Measurements from ENCODE around the gene SARS1.

Gene SARS1

DNA sequence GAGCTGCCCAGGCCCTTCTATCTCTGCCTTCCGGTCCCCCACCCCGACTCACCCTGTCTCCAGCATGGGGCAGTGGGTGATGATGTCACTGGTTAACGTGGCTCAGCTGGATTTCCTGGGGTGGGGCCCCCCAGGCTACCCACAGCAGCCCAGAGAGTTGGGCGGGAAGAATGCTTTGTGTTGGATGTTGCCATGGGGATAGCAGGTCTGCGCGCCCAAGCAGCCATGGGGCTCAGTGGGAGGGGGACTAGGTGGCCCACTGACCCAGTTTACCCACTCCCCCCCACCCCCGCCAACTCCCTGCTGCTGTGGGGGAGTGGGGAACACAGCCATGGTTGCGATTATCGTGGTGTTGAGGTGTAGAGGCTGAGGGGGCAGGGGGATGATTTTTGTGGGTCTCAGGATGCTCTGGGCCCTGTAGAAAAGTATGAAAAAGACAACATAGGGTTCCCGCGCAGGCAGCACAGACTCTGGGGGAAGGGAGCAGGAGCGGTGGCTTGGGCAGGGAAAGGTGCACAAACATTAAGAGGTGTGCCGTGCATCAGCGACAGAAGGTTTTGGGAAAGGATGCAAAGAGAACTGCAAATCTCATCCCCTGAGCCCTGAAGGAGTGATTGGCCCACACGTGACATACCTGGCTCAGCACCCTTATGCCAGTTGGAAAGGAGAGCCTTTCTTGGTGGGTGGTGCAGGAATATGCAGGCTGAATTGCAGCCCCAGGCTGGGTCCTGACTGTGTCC is 44.1 kb downstream of the SARS1 start:
- Histone ChIP-seq H3F3A (ENCODE audit: insufficient read depth) (no peaks in the 10 kb centered on the region), H3K4me3 (ENCODE audit: insufficient read depth, low read length, poor library complexity, severe bottlenecking) (no peak overlapping the region), H3K4me2 (ENCODE audit: low read depth, low read length, poor library complexity, severe bottlenecking) (no peak overlapping the region)

GRCh38 chr1:109258481-109259466 is 45.1 kb downstream of the SARS1 start:
- no peaks in the 10 kb centered on the region for H4K20me1 ChIP-seq (ENCODE audit: low read depth, low read length)
- no peak overlapping the region for H2AFZ ChIP-seq (ENCODE audit: low read depth, low read length, severe bottlenecking)
- H3K9ac ChIP-seq (ENCODE audit: low read length) = no peak overlapping the region
- no peaks in the 10 kb centered on the region for H3F3A ChIP-seq (ENCODE audit: insufficient read depth)
- no peak overlapping the region for H3K27ac ChIP-seq (ENCODE audit: low read depth, low read length)
- no peak overlapping the region for H3K4me2 ChIP-seq (ENCODE audit: low read depth, low read length, poor library complexity, severe bottlenecking)
- TF ChIP-seq EZH2phosphoT487 (conservative IDR thresholded peaks at IDR 0.05; ENCODE audit: low read length) = no peak
- TF ChIP-seq CTCF (IDR thresholded peaks at IDR 0.05; ENCODE audit: insufficient read depth, low read length, poor library complexity, severe bottlenecking) = no peak
- no peaks in the 10 kb centered on the region for H3K79me2 ChIP-seq (ENCODE audit: insufficient read depth, low read length)
- no peaks in the 10 kb centered on the region for H3K9me3 ChIP-seq (ENCODE audit: insufficient read depth, low read length)
- no peak overlapping the region for H3K4me3 ChIP-seq (ENCODE audit: insufficient read depth, low read length, poor library complexity, severe bottlenecking)
- H3K27me3 ChIP-seq (ENCODE audit: low read length) = no peaks in the 10 kb centered on the region
- H3K36me3 ChIP-seq (ENCODE audit: low read length) = no peaks in the 10 kb centered on the region
- no peaks in the 10 kb centered on the region for H3K9me2 ChIP-seq (replicated peaks; ENCODE audit: insufficient read depth, low read length)

More for the DNA sequence above, 44.1 kb downstream of the SARS1 start:
- Histone ChIP-seq H3K36me3 (ENCODE audit: low read length) (no peaks in the 10 kb centered on the region), H3K9ac (ENCODE audit: low read length) (no peak overlapping the region), H3K9me3 (ENCODE audit: insufficient read depth, low read length) (no peaks in the 10 kb centered on the region), H3K27ac (ENCODE audit: low read depth, low read length) (no peak overlapping the region), H3K79me2 (ENCODE audit: insufficient read depth, low read length) (no peaks in the 10 kb centered on the region), H2AFZ (ENCODE audit: low read depth, low read length, severe bottlenecking) (no peak overlapping the region), H4K20me1 (ENCODE audit: low read depth, low read length) (no peaks in the 10 kb centered on the region), H3K9me2 (replicated peaks; ENCODE audit: insufficient read depth, low read length) (no peaks in the 10 kb centered on the region), H3K27me3 (ENCODE audit: low read length) (no peaks in the 10 kb centered on the region)
- TF ChIP-seq CTCF (IDR thresholded peaks at IDR 0.05; ENCODE audit: insufficient read depth, low read length, poor library complexity, severe bottlenecking) = no peak
- TF ChIP-seq EZH2phosphoT487 (conservative IDR thresholded peaks at IDR 0.05; ENCODE audit: low read length) = no peak

- no peaks in the 10 kb centered on the region for H3K36me3 ChIP-seq (ENCODE audit: low read length)
- TF ChIP-seq EZH2phosphoT487 (conservative IDR thresholded peaks at IDR 0.05; ENCODE audit: low read length) (no peak), CTCF (IDR thresholded peaks at IDR 0.05; ENCODE audit: insufficient read depth, low read length, poor library complexity, severe bottlenecking) (no peak)
- no peak overlapping the region for H3K4me2 ChIP-seq (ENCODE audit: low read depth, low read length, poor library complexity, severe bottlenecking)
- no peaks in the 10 kb centered on the region for H3K79me2 ChIP-seq (ENCODE audit: insufficient read depth, low read length)
- H3K27me3 ChIP-seq (ENCODE audit: low read length) = no peaks in the 10 kb centered on the region
- no peak overlapping the region for H2AFZ ChIP-seq (ENCODE audit: low read depth, low read length, severe bottlenecking)
- H3K9ac ChIP-seq (ENCODE audit: low read length) = no peak overlapping the region
- H3K4me3 ChIP-seq (ENCODE audit: insufficient read depth, low read length, poor library complexity, severe bottlenecking) = no peak overlapping the region
- H3K27ac ChIP-seq (ENCODE audit: low read depth, low read length) = no peak overlapping the region
- H4K20me1 ChIP-seq (ENCODE audit: low read depth, low read length) = no peaks in the 10 kb centered on the region
- H3K9me3 ChIP-seq (ENCODE audit: insufficient read depth, low read length) = no peaks in the 10 kb centered on the region
- no peaks in the 10 kb centered on the region for H3K9me2 ChIP-seq (replicated peaks; ENCODE audit: insufficient read depth, low read length)
- no peaks in the 10 kb centered on the region for H3F3A ChIP-seq (ENCODE audit: insufficient read depth)
These were observed 46.2 kb downstream of the SARS1 start for GRCh38 chr1:109259674-109260557.

Data from SU-DHL-6 (cell line).